ENCODE results near the gene RABGGTB.
"Not testable (repeated sequence)": the region's sequence is repeated elsewhere in the genome, so short reads cannot be mapped to it uniquely, and the experiment has no call there.

RABGGTB gene

GRCh38 chr1:75812065-75812464 is 26.0 kb downstream of the RABGGTB start:
- Histone ChIP-seq H3K27ac (replicated peaks) (no peak overlapping the region), H3K27me3 (ENCODE audit: insufficient read depth, poor library complexity, severe bottlenecking) (no peaks in the 10 kb centered on the region), H3K4me3 (replicated peaks; ENCODE audit: insufficient read depth, low read length) (no peak overlapping the region)
- DNase-seq (ENCODE audit: low read depth in 1 of 2, low spot score in 1 of 2) = no peak
- no peak for TF ChIP-seq SPI1 (IDR thresholded peaks at IDR 0.05; ENCODE audit: borderline replicate concordance, low read depth)
- TF ChIP-seq REST (IDR thresholded peaks at IDR 0.05; ENCODE audit: insufficient replicate concordance, low read depth) = no peak
- no peak for TF ChIP-seq GABPA (IDR thresholded peaks at IDR 0.05; ENCODE audit: low read depth)
- no peak for TF ChIP-seq POLR2AphosphoS5 (IDR thresholded peaks at IDR 0.05; ENCODE audit: low read depth)
- no peak for TF ChIP-seq CTCF (IDR thresholded peaks at IDR 0.05; ENCODE audit: insufficient read depth, low read length)

GRCh38 chr1:75823596-75823995 is 37.5 kb downstream of the RABGGTB start:
- H3K27me3 ChIP-seq (ENCODE audit: insufficient read depth, poor library complexity, severe bottlenecking); H3K4me3 ChIP-seq (replicated peaks; ENCODE audit: insufficient read depth, low read length); DNase-seq (ENCODE audit: low read depth in 1 of 2, low spot score in 1 of 2); H3K27ac ChIP-seq (replicated peaks): not testable (repeated sequence)

GRCh38 chr1:75836528-75837100 is 50.6 kb downstream of the RABGGTB start:
- H3K4me3 ChIP-seq (replicated peaks; ENCODE audit: insufficient read depth, low read length) = no peak overlapping the region
- H3K27ac ChIP-seq (replicated peaks) = no peak overlapping the region
- no peak for TF ChIP-seq REST (IDR thresholded peaks at IDR 0.05; ENCODE audit: insufficient replicate concordance, low read depth)
- TF ChIP-seq POLR2AphosphoS5 (IDR thresholded peaks at IDR 0.05; ENCODE audit: low read depth) = no peak
- no peak for TF ChIP-seq SPI1 (IDR thresholded peaks at IDR 0.05; ENCODE audit: borderline replicate concordance, low read depth)
- TF ChIP-seq GABPA (IDR thresholded peaks at IDR 0.05; ENCODE audit: low read depth) = no peak
- no peak for TF ChIP-seq CTCF (IDR thresholded peaks at IDR 0.05; ENCODE audit: insufficient read depth, low read length)
- no peaks in the 10 kb centered on the region for H3K27me3 ChIP-seq (ENCODE audit: insufficient read depth, poor library complexity, severe bottlenecking)
- DNase-seq (ENCODE audit: low read depth in 1 of 2, low spot score in 1 of 2) = no peak

GRCh38 chr1:75838079-75838478 is 52.0 kb downstream of the RABGGTB start:
- Histone ChIP-seq H3K27ac (replicated peaks) (no peak overlapping the region), H3K27me3 (ENCODE audit: insufficient read depth, poor library complexity, severe bottlenecking) (no peaks in the 10 kb centered on the region), H3K4me3 (replicated peaks; ENCODE audit: insufficient read depth, low read length) (no peak overlapping the region)
- TF ChIP-seq SPI1 (IDR thresholded peaks at IDR 0.05; ENCODE audit: borderline replicate concordance, low read depth) = peak; percentile 68
- no peak for TF ChIP-seq GABPA (IDR thresholded peaks at IDR 0.05; ENCODE audit: low read depth)
- no peak for TF ChIP-seq CTCF (IDR thresholded peaks at IDR 0.05; ENCODE audit: insufficient read depth, low read length)
- no peak for TF ChIP-seq POLR2AphosphoS5 (IDR thresholded peaks at IDR 0.05; ENCODE audit: low read depth)
- no peak for TF ChIP-seq REST (IDR thresholded peaks at IDR 0.05; ENCODE audit: insufficient replicate concordance, low read depth)
- DNase-seq (ENCODE audit: low read depth in 1 of 2, low spot score in 1 of 2) = no peak
